Measurements from ENCODE around the gene C20orf204.

C20orf204 gene

DNA sequence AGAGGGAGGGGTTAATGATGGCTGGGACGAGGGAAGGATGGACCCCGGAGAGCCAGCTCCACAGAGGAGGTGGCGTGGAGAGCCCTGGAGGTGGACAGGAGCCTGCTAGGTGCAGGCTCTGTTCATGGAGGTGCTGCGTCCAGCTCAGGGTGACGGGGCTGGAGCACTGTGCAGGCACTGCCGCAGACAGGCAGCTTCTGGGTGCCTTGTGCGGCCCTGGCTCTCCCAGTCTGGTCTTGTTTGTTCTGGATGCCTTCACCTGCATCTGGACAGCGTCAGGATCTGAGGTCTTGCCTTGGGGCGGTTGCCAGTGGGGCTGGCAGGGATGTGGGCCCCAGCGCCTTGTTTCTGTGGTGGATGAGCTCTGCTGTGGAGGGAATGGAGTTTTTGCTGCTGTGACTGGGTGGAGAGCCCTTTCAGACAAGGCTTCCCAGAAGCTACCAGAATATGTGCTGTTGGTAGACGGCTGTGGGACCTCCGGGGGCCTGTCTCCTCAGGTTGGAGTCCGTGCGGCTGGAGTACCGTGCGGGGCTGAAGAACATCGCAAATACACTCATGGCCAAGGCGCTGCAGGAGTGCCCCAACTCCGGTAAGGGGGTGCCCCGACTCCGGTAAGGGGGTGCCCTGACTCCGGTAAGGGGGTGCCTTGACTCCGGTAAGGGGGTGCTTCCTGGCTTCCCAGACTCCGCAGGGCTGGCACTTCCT, 7.8 kb upstream of the C20orf204 start:
- no peak for DNase-seq

DNA sequence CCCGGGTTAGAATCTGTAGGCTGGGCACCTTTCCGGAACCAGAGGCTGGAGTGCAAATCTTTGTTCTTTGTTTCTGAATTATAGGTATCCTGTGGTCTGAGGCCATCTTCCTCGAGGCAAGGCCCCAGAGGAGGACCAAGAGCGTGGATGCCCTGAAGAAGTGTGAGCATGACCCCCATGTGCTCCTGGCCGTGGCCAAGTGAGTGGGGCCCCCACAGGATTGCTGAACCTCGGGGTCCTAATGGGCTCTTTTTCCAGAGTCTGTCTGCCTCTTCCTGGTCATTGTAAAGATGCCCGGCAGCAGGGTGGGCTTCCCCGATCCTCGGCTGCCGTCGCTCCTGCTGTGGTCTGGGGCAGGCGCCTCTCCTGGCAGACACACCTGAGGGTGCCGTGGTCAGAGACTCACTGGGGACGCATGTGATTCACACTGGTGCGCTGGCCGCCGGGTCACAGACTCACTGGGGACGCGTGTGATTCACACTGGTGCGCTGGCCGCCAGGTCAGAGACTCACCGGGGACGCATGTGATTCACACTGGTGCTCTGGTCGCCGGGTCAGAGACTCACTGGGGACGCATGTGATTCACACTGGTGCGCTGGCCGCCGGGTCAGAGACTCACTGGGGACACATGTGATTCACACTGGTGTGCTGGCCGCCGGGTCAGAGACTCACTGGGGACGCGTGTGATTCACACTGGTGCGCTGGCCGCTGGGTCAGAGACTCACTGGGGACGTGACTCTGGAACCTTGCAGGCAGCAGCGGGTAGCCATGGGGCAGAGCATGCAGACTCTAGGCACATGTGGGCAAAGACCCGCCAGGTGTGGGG, 6.5 kb upstream of the C20orf204 start:
- no peak for DNase-seq

DNA sequence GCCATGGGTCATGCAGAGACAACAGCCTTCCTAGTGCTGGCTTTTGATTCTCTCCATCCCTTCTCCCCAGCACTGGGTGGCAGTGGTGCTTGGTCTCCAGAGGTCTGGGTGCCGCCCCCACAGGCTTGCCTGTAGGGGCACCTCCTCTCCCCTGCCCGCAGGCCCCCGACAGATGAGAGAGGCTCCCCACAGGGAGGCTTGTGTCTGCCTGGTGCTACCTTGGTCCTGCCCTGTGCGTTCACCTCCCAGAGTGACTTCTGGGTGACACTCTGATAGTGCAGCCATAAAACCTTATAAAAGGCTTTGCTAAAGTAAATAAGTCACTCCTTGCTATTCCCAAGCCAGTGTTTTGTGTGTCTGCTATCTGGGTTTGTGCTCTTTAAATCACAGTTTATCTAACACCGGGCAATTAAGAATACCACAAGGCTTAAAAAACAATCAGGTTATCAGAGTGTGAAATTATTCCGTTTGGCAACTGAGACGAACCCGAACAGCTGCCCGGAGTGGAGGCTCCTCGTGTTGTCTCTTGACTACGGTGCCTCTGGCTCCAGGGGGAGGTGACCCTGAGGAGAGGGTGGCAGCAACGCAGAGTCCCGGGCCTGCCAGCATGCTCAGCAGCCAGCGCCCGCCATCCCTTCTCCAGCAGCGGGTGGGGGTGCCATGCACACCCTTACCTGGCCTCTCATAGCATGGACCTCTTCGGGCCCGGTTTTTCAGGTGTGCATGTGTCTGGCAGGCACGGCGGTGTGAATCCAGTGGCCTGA, 5.4 kb upstream of the C20orf204 start:
- DNase-seq = no peak

DNA sequence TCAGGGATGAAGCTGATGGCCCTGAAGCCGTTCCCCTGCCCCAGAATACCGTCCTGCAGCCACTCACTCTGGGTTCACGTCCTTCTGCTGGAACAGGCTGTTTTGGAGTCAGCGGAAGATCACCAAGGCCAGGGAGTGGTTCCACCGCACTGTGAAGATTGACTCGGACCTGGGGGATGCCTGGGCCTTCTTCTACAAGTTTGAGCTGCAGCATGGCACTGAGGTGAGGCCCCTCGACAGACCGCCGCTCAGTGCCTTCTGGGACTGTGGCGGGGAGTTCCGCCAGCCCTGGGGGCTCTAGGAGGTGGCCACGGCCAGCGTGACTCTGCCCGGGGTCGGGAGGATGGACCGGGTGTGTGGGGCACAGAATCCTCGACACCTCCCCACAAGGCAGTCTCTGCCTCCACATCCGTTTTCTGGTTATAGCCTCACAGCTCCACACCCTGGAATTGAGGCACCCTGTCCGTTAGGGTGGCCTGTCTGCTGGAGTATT, 4.1 kb upstream of the C20orf204 start:
- DNase-seq = no peak

DNA sequence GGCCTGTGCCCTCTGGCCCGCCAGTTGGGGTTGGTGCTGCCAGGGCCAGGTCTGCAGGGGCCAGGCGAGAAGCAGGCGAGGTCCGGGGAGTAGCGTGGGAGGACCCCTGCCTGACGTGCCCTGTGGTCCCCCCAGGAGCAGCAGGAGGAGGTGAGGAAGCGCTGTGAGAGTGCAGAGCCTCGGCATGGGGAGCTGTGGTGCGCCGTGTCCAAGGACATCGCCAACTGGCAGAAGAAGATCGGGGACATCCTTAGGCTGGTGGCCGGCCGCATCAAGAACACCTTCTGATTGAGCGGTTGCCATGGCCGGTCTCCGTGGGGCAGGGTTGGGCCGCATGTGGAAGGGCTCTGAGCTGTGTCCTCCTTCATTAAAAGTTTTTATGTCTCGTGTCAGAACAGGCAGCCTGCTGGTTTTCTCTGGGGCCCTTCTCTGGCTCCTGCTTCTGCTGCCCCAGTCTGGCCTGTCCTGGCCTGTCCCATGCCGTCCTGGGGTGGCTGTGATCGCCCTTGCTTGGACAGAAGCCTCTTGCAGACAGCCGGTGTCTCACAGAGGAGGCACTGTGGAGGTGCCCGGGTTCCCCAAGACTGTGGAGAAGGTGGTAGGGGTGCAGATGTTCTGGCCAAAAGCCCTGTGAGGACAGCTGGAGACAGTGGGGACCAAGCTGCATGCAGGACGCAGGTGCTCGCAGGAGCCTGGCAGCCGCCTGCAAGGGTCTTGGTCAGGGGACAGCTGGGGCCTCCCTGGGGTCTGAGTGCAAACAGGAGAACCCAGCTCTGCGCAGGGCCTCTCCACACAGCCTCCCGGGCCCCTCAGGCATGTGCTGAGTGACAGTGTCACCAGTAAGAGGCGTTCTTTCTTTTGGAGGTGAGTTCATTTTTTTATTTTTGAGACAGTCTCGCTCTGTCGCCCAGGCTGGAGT, 3.0 kb upstream of the C20orf204 start:
- DNase-seq = no peak

DNA sequence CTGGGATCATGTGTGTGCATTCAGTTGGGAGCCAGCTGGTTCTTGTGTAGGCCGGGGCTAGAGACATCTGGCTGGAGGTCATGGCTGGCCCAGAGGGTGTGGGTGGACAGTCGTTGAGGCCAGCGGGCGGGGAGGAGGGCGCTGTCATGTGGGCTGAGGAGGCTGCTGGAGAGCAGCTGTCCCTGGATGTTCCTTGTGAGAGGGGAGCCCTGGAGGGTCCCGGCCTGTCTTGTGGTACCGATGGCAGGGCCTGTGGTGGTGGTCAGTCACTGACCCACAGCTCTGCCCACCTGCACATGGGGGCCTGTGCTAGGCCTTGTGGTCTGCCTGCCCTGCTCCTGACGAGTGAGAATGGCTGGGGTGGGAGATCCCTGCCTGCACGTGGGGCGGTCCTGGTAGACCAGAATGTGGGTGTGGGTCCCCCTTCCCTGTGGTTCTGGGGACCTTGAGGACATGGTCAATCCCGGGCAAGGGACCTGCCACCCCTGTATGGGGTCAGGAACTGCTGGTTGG, 1.9 kb upstream of the C20orf204 start:
- peak; percentile 28 for DNase-seq

DNA sequence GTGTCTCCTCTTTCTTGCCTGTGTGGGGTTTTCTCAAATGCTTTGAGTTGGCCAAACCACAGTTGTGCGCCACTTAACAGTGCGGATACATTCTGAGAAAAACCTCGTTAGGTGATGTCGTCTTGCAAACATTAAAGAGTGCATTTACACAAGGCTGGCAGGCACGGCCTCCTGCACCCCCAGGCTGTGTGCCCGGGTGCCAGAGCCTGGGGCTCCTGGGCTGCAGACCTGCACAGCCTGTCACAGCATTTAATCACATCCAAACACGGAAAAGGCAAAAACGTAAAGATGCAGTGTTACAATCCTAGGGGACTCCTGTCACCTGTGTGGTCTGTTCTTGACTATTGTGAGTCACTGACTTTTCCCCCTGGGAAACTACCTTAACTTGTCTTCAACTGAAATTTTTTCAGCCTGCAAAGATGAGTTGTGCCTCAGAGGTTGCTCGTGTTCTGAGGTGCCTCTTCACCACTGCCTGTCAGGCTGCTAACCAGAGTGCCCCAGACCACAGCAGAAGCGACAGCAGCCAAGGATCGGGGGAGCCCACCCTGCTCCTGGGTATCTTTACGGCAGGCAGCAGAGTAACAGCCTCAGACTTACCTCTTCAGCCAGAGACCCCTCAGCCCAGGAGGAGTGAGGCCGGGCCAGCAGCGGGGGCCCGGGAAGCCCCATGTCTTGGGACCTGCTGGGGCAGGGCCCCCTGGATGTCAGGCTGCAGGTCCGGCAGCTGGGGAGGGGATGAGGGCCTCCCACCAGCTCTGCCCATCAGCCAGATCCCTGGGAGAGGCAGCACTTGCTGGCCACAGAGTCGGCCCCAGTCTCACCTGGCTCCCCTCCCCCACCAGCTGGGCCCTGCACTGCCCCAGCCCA, 683 bp upstream of the C20orf204 start:
- DNase-seq = peak; percentile 42

DNA sequence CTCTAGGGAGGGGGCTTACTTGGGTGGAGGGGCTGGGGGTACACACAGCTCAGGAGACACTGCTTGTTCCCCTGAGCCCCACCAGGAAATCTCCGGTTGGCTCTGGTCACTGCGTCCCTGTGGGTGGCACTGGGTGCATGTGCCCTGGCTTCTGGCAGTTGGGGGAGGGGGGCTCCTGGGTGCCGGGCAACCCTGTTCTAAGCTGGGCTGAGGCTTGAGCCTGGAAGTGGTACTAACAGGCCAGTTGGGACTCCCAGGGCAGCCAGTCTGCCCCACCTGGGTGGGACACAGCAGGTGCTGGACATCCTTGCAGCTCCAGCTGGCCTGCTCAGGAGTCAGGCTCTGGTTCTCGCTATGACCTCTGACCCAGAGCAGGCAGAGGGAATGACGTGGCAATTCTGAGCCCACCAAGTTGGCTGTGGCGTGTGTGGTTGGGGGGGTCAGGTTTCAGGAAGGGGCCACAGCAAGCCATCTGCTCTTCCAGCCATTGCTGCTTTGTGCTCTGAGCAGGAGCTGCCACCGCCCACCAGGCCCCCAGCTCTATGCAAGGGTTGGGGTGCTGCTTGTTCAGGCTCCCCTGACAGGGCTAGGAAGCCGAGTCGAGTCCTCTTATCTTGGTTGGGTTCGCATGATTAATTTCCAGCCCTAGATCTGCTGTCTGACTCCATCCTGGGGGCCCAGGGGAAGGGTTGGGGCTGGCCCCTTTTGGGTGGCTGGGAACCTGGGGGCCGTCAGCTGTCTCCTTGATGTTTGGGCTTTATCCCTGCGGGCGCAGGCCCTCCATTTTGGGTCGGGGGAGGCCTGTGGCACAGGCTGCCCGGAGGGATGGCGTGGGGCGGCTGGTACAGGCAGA, 590 bp downstream of the C20orf204 start:
- DNase-seq = no peak

DNA sequence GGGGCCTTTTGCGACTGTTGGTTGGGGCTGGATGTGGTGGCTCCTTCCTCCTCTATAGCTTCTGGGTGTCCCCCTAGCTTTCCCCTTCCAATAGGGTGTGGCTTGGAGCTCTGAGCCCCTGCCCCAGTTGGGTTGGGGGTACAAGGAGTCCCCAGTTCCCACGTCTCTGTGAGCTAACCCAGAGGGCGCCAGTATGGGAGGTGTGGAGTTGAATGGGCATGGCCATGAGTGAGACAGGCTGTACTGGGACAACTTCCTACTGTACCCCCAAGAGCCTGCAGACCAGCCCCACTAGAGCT, 1.2 kb downstream of the C20orf204 start:
- DNase-seq = no peak

DNA sequence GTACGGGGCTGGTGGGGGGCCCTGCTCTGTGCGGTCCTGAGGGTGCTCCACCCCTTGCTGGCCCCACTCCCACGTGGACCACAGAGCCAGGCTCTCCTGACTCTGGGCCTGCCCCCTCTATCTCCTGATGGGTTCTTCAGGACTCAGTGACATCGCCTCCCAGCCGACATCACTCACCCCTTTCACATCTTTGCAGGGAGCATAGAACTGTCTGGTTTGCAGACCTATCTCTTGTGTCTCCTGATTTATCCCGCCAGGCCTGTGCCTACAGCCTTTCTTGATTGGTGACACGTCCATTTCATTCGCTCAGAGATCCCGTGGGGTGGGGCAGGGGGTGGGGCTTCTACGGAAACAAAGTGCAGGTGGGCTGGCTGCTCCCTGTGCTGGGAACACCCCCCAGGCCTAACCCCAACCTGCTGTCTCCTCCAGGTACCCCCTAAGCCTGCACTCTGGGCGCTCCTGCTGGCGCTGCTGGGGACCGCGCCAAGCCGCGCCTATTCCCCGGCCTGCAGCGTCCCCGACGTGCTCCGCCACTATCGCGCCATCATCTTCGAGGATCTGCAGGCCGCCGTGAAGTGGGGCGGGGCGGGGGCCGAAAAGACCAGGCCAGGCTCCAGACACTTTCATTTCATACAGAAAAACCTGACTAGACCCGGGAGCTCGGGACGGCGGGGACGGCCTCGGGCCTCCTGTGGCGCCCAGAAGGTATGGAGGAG, 1.7 kb downstream of the C20orf204 start:
- DNase-seq = no peak

DNA sequence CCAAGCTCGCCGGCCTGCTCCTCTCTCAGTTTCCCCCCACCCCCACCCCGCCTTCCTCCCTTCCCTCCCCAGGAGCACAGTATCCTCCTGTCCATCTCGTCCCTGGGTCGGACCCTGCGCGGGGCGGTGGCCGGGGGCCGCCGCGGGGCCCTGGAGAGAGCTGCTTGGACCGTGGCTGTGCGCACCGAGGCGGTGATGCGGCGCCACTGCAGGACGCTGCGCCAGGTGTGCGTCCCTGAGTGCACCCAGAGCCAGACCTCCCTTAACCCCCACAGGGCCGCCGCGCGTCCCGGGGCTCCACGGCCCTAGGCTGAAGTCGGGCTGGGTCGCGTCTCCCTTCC, 2.2 kb downstream of the C20orf204 start:
- DNase-seq = no peak

DNA sequence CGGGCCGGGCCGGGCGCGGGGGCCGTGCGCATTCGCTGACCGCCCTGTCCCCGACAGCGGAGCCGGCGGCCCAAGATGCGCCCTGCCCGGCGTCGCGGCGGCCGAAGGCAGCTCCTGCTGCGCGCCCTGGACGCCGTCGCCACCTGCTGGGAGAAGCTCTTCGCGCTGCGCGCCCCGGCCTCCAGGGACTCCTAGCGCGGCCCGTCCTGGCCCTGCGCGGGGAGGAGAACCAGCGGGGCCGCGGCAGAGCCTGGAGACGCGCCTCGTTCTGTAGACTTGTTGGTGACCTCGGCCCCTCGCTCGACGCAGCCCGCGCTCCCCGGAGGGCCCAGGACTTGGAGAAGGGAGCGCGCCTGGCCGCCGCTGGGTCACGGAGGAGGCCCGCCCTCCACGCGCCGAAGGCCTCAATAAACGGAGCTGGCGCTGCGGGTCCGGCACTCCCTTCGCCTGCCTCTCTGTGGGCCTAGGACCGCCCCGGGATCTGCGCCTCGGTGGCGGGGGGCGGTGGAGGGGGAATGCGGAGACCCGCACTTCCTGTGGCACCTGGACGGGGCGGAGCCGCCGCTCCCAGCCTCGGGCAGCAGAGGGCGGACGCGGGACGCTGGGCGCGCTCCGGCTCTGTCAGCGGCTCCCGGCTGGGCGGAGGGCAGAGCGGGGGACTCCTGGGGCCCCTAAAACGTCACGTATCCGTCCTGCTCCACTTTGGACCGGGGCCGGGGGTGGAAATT, 2.7 kb downstream of the C20orf204 start:
- DNase-seq = peak; percentile 78

DNA sequence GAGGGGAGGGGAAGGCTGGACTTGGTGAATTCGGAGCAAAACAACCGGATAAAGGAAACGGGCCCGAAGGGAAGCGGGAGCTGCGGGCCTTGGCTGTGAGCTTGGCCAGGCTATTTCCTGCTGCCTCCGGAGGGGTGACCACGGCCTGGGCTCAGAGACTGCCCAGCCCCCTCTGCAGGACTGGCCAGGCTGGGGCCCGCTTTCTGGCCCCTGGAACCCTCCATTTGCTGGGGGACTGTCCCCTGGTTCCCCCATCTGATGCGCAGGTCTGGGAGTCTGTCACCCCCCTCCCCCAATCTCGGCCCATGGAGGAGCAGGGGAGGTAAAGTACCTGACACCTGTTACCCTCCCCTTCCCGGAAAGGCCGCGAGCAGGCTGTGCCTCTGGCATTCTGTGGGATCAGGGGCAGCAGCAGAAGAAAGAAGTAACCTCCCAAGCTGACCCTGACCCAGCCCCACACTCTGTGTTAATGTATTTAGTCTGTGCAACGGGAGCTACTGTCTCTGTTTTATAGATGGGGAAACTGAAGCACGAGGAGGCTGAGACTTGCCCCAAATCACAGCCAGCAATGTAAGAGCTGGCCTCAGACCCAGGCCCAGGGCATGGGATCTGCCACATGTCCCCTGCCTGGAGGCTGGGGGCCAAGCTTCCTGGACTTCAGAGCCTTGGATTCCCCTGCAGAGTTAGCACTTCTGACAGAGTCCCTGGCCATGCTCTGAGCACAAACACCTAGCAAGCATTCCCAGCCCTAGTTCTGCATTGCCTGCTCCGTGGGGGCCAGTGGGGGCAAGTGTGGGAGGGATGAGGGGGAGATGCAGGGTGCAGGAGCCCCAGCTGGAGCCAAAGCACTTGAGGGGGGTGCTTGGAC, 3.5 kb downstream of the C20orf204 start:
- DNase-seq = no peak

DNA sequence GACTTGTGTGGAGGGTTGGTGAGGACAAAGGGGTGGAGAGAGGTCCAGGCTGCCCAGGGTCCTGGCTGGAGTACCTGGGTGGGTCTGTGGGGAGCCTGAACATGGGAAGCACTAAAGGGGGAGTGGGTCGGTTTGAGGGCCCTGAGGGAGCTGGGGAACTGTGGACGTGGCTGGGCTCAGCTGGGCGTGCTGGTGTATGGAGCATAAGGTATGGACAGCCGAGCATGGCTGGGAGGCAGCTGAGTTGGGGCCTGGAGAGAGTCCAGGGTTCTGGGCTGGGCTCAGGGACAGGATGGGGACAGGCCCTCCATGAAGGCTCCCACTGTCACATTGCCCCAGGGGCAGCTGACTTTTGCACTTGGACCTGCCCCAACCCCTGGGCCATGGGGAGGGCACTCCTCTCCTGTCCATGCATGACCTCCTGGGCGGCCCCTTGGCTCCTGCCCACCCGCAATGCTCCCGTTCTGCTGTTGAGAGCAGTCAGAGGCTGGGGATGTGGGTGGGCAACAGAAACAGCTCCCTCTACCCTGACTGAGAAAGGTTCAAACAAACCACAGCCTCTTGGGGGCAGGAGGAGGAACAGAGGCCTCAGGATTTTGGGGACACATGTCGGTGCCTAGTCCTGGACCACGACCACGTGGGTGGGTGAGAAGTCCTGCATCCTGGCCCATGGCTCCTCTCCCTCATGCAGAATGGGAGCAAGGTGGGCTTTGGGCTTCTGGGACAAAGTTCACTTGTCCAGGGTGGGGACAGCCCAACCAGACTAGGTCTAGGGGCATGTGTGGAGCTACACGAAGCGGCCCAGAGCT, 4.5 kb downstream of the C20orf204 start:
- peak; percentile 30 for DNase-seq

DNA sequence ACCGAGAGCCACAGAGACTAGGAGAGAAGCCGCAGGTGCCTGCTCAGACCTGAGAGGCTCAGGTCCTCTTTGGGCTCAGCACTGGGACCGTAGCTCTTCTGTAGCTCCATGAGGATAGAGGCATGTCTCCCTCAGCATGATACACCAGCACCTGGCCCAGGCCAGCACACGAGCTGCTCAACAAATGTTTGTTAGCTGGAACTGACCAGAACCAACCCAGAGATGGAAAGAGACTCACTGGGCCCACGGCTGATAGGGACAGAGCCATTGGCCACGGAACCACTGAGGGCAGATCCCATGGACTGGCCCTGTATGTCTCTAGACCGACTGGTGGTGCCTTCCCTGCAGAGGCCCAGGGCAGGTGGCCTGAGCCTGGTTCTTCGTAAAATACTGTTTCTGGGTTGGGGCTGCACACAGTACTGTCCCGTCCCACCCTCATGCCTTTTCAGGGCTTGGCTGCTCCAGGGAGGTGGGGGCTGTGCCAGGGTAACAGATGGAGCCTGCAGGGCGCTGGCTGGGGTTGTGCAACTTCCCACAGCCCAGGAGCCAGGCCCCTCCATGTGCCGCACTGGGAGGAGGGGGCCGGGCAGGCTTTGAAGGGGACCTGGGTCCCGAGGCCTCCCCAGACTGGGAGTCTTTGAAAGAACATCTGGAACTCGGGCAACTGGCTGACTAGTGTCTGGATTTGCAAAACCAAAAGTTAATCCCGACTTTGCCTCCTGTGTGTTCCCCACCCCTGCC, 5.2 kb downstream of the C20orf204 start:
- DNase-seq = peak; percentile 29

DNA sequence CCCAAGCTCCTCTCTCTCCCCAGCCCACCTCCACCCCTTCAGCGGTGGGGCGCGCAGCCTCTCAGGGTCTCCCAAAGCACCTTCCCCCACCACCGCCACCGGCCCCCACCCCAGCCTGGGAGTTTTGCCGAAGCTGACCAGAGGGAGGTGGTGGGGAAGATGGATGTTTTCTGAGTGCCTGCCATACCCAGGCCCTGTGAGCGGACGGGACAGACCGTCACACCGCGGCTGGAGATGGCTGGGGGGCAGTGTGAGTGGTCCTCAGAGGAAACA, 5.7 kb downstream of the C20orf204 start:
- DNase-seq = no peak
